OCI-LY7 (cell line): ENCODE results near the gene HOXB5.

ENCODE experiments used
- CTCF ChIP-seq: fragments of 200-600 bp; sonication (generic); conservative IDR thresholded peaks from 2 replicates; pipeline ENCODE4 v1.5.1; 2014; ENCODE audit warnings: mild to moderate bottlenecking, antibody characterized with exemption, low read length, moderate library complexity, mixed read lengths
- EZH2phosphoT487 ChIP-seq: fragments of 200-600 bp; sonication (generic); IDR thresholded peaks from 2 replicates; pipeline ENCODE4 v1.6.1; 2018; ENCODE audit warnings: low read depth, borderline replicate concordance, mild to moderate bottlenecking, mixed run types, antibody characterized with exemption, low read length, moderate library complexity, mixed read lengths

- no peak for TF ChIP-seq CTCF
- no peak for TF ChIP-seq EZH2phosphoT487
Observed at GRCh38 chr17:48598736-48599135, 5.2 kb upstream of the HOXB5 start.
